HG03439 (cell line): ENCODE measurements around the gene ZBTB25.

Experiments used
- ATAC-seq: cut with Tn5 transposase; IDR thresholded peaks from one replicate; pipeline ENCODE4 v1.9.1; 2021; ENCODE audit warnings: mild to moderate bottlenecking, moderate library complexity; ENCODE audit not compliant: unreplicated experiment

ZBTB25 gene

GRCh38 chr14:64400829-64401459 lies 102.7 kb downstream of the ZBTB25 start:
- no peak for ATAC-seq
